Panc1 (cell line): ENCODE results near the gene CLIP4. TPM values are rescaled to one million over a fixed set of nuclear protein-coding genes. Genes with fewer than 3 reads are reported as not detected.

Experiments used
- ATAC-seq: fragments of 200-7000 bp; cut with Tn5 transposase; 2 replicates; pipeline ENCODE4 v1.9.1; 2020; ENCODE audit warnings: mild to moderate bottlenecking, moderate library complexity
- BruUV-seq: library from RNA; stranded (reverse); fragments of 400-500 nt; replicated peaks from 2 replicates; lab custom pipeline; 2021; lab: Mats Ljungman, UMichigan
- CTCF ChIA-PET: fragments of 300-600 bp; sonication (Branson Sonifier 250); formaldehyde crosslinking; loops from one replicate; lab custom pipeline; 2022; ENCODE audit warnings: antibody characterized with exemption; lab: Charles Lee
- POLR2A ChIA-PET: fragments of 300-600 bp; sonication (Branson Sonifier 250); formaldehyde crosslinking; loops from one replicate; lab custom pipeline; 2022; ENCODE audit warnings: antibody characterized with exemption; lab: Charles Lee
- DNase-seq: peaks from one replicate; pipeline ENCODE4 v3.0.0-alpha.2; 2010; ENCODE audit warnings: low read depth, low spot score
- H3K27ac ChIP-seq: 2 replicates; pipeline ENCODE4 v1.5.1; 2011; ENCODE audit warnings: mild to moderate bottlenecking, low read length, inconsistent platforms
- H3K27me3 ChIP-seq: fragments of 200-500 bp; sonication (Bioruptor generic); 2 replicates; pipeline ENCODE4 v1.6.0; 2014; ENCODE audit warnings: low read length, inconsistent platforms; ENCODE audit not compliant: control insufficient read depth, insufficient read depth
- H3K36me3 ChIP-seq: fragments of 200-500 bp; sonication (Bioruptor generic); 2 replicates; pipeline ENCODE4 v1.5.1; 2014; ENCODE audit warnings: inconsistent platforms, mild to moderate bottlenecking, low read length, moderate library complexity; ENCODE audit not compliant: control insufficient read depth, insufficient read depth
- H3K4me1 ChIP-seq: 2 replicates; pipeline ENCODE4 v1.5.1; 2011; ENCODE audit warnings: inconsistent platforms, mild to moderate bottlenecking, low read length, moderate library complexity; ENCODE audit not compliant: control insufficient read depth, insufficient read depth
- H3K4me3 ChIP-seq, 2 experiments: 2 replicates each; pipeline ENCODE4 v1.5.1; 2011 to 2012; ENCODE audit warnings: low read depth in 2 of 2, low read length in 2 of 2, mild to moderate bottlenecking in 2 of 2, inconsistent platforms in 1 of 2, moderate library complexity in 1 of 2
- H3K9me3 ChIP-seq: fragments of 200-500 bp; sonication (Bioruptor generic); 2 replicates; pipeline ENCODE4 v1.5.1; 2014; ENCODE audit warnings: low read depth, mild to moderate bottlenecking, inconsistent platforms, low read length, moderate library complexity; ENCODE audit not compliant: control insufficient read depth, insufficient read depth
- CTCF ChIP-seq: fragments of 450-650 bp; IDR thresholded peaks from 2 replicates; pipeline ENCODE4 v1.5.1; 2017; ENCODE audit warnings: mild to moderate bottlenecking
- POLR2AphosphoS5 ChIP-seq: IDR thresholded peaks from 2 replicates; pipeline ENCODE4 v1.6.1; 2012; ENCODE audit warnings: mild to moderate bottlenecking, low read depth, low read length, moderate library complexity
- REST ChIP-seq, 2 experiments: IDR thresholded peaks; 2 replicates each; pipeline ENCODE4 v1.6.1; 2011 to 2012; ENCODE audit warnings: low read depth in 2 of 2, control low read depth in 1 of 2, low read length in 1 of 2, mild to moderate bottlenecking in 1 of 2, moderate library complexity in 1 of 2; ENCODE audit not compliant: insufficient read depth in 1 of 2
- SIN3A ChIP-seq: IDR thresholded peaks from 2 replicates; pipeline ENCODE4 v1.6.1; 2012; ENCODE audit warnings: low read depth, mild to moderate bottlenecking, low read length, moderate library complexity, borderline replicate concordance; ENCODE audit not compliant: insufficient read depth
- TCF7L2 ChIP-seq: IDR thresholded peaks from 2 replicates; pipeline ENCODE4 v1.6.1; 2011; ENCODE audit warnings: mild to moderate bottlenecking, low read depth, low read length, inconsistent platforms
- in situ Hi-C: cut with HindIII; loops from 2 replicates; pipeline ENCODE4 v1.10.0; 2016; ENCODE audit warnings: low sequenced_read_pairs, low pct_unique_long_range_greater_than_20kb
- intact Hi-C: fragments of 100-400 bp; cut with micrococcal nuclease; formaldehyde crosslinking; loops from one replicate; pipeline ENCODE4 v1.10.0; 2022; ENCODE audit not compliant: unreplicated experiment
- total RNA-seq: library from RNA; stranded (reverse); gene quantifications from one replicate; pipeline ENCODE4 v1.2.1, GENCODE V29; 2021; ENCODE audit not compliant: unreplicated experiment

CLIP4 gene
- total RNA-seq, 1 experiment from 2014 or later = 43.0 TPM

GRCh38 chr2:29073933-29074332 lies 41.3 kb upstream of the CLIP4 start:
- ATAC-seq = no peak
- DNase-seq = no peak
- Histone ChIP-seq H3K27ac (no peak overlapping the region), H3K36me3 (no peaks in the 10 kb centered on the region), H3K27me3 (no peaks in the 10 kb centered on the region), H3K9me3 (no peaks in the 10 kb centered on the region), H3K4me3 (no peak overlapping the region), H3K4me1 (no peaks in the 10 kb centered on the region)
- no TSS peak for BruUV-seq
- in situ Hi-C loops = no loop called here
- ChIA-PET POLR2A (no interaction called here), CTCF (no interaction called here)
- intact Hi-C loops = no loop called here
- TF ChIP-seq TCF7L2 (no peak), SIN3A (no peak), POLR2AphosphoS5 (no peak)

GRCh38 chr2:29074411-29074810 lies 40.8 kb upstream of the CLIP4 start, which contains the start of gene PCARE:
Gene PCARE (minus strand): TSS chr2:29074523. CDS start chr2:29074261, 262 bp downstream.
- ATAC-seq = no peak
- TF ChIP-seq REST (IDR thresholded peaks at IDR 0.05; ENCODE audit: insufficient read depth in 1 of 2, low read depth in 2 of 2, low read length in 1 of 2) (no peak), SIN3A (no peak), POLR2AphosphoS5 (no peak), TCF7L2 (no peak), CTCF (no peak)
- in situ Hi-C loops = no loop called here
- Histone ChIP-seq H3K9me3 (peaks cover 3% of the 10 kb centered on the region; the same call in 1 of the 2 replicates), H3K27ac (no peak within 1 kb of the TSS), H3K36me3 (no peaks in the 10 kb centered on the region), H3K4me1 (no peaks in the 10 kb centered on the region), H3K4me3 (no peak within 1 kb of the TSS), H3K27me3 (no peaks in the 10 kb centered on the region)
- BruUV-seq = no TSS peak
- ChIA-PET CTCF (no interaction called here), POLR2A (interaction anchor here (0.6 kb wide), 1 partner anchor 165 kb away, joined by 4 read pairs; no protein-coding TSS in a partner anchor)
- intact Hi-C loops = no loop called here
- no peak for DNase-seq
